ENCODE results near the gene IGFN1. TPM values are rescaled to one million over a fixed set of nuclear protein-coding genes. Genes with fewer than 3 reads are reported as not detected.

The IGFN1 gene
- under 1 TPM in 1 of 2 donors, not detected in 1; 0.21 TPM for total RNA-seq

DNA sequence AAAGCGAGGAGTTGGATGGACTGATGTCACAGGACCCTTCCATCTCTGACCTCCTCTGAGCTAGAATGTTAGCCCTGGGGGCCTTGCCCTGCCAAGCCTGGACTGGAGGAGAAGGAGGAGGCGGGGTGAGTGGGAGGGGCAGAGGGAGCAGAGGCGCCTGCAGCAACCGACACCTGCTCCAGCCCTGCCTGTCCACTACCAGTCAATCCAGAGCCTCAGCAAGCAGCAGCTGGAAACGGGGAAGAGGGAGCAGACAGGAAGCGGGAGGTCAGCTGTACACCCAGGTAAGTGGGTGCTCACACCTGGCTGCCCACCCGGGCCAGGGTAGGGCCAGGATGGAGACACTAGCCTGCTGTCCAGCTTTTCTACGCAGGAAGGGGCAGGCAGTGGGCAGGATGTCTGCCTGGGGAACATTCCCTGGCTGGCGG, at the start of gene IGFN1:
Gene IGFN1 (plus strand): TSS at position 201 of the 428 bp plus-strand sequence. CDS start 2,470 bp downstream, outside the sequence.
- H3K36me3 Mint-ChIP-seq (ENCODE audit: low read depth), result no peaks in the 10 kb centered on the region
- no peaks in the 10 kb centered on the region for H3K4me1 Mint-ChIP-seq
- peaks cover 19% of the 10 kb centered on the region for H3K27me3 Mint-ChIP-seq
- H3K9me3 Mint-ChIP-seq, result no peaks in the 10 kb centered on the region
- H3K27ac Mint-ChIP-seq, result no peak within 1 kb of the TSS
- no peak within 1 kb of the TSS for H3K4me3 Mint-ChIP-seq
- ATAC-seq (replicated peaks), result no peak

DNA sequence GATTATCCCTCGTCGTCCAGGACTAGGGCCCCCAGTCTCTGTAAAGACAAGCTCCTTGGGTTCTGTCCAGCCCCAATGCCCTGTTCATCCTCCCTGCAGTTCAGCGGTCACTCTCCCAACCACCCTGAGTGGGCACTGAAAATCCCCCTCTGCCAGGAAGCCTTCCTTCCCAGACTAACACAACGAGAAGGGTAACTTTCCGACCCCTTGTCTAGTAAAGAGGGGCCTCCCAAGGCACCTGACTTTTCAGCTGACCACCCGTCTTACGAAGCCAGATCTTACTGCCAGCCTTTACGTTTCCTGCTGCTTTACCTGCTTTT, 49.7 kb upstream of the IGFN1 start:
- no peaks in the 10 kb centered on the region for H3K9me3 Mint-ChIP-seq
- ATAC-seq (replicated peaks), result no peak
- H3K27me3 Mint-ChIP-seq, result no peaks in the 10 kb centered on the region
- H3K27ac Mint-ChIP-seq, result peak overlapping the region; percentile 19
- no peaks in the 10 kb centered on the region for H3K4me1 Mint-ChIP-seq
- H3K36me3 Mint-ChIP-seq (ENCODE audit: low read depth), result peaks cover 28% of the 10 kb centered on the region
- H3K4me3 Mint-ChIP-seq, result no peak overlapping the region

DNA sequence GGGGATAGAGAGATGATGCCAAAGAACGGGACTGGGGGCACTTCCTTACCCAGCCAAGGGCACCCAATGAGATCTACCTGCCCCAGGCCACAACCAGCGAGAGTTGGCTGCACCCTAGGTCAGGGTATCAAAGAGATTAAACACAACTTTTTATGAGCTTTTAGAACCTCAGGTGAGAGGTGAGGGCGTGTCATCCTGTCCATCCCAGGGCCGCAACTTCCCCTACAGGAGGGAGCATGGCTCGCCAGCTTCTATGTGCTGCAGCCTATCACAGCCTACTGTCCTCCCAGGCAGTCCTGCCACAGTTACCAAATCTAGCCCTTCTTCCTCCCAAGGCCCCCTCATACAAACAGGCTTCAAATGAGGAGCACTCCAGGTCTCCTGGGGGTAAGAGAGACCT, 49.2 kb upstream of the IGFN1 start:
- no peak for ATAC-seq (replicated peaks)
- Mint-ChIP-seq H3K27me3 (no peaks in the 10 kb centered on the region), H3K9me3 (no peaks in the 10 kb centered on the region), H3K4me1 (no peaks in the 10 kb centered on the region), H3K36me3 (ENCODE audit: low read depth) (peaks cover 33% of the 10 kb centered on the region), H3K4me3 (no peak overlapping the region), H3K27ac (no peak overlapping the region)

DNA sequence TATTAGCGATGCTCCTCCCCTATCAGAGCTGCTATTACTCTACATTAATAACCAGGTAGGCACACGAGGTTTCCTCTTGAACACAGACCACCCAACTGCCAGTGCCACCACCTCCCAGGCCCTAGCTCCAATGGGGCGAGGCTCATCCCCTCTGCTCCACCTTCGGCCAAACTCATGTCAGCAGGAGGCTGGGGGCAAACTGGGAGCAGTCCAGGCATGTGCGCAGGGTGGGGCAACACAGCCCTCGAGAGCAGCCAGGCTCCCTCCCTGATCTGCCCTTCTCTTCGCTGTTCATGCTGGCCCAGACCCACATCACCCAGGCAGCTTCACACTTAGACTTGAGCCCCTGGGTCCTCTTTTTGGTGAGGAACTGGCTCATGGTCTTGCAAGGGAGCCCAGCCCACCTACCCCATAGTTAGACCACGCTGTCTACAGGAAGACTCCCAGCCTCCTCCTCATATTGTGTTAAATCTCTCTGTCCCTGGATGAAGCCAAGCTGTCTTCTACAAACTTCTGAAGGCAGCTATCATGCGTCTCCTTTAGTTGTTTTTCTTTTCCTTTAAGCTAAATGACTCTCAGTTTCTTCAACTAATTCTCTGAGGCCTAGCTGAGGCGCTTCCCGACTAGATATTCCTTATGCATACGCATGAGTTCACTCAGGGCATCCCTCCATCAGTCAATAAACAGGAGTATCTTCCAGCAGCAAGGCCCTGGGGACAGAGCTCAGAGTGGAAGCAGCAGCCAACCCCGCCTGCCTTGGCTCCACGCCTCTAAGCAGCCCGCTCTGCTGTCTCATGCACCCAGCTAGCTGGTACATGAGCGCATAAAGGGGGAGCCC, 48.4 kb upstream of the IGFN1 start:
- H3K4me3 Mint-ChIP-seq, result no peak overlapping the region
- peaks cover 42% of the 10 kb centered on the region for H3K36me3 Mint-ChIP-seq (ENCODE audit: low read depth)
- H3K4me1 Mint-ChIP-seq, result no peaks in the 10 kb centered on the region
- H3K27me3 Mint-ChIP-seq, result no peaks in the 10 kb centered on the region
- no peak overlapping the region for H3K27ac Mint-ChIP-seq
- ATAC-seq (replicated peaks), result no peak
- no peaks in the 10 kb centered on the region for H3K9me3 Mint-ChIP-seq

DNA sequence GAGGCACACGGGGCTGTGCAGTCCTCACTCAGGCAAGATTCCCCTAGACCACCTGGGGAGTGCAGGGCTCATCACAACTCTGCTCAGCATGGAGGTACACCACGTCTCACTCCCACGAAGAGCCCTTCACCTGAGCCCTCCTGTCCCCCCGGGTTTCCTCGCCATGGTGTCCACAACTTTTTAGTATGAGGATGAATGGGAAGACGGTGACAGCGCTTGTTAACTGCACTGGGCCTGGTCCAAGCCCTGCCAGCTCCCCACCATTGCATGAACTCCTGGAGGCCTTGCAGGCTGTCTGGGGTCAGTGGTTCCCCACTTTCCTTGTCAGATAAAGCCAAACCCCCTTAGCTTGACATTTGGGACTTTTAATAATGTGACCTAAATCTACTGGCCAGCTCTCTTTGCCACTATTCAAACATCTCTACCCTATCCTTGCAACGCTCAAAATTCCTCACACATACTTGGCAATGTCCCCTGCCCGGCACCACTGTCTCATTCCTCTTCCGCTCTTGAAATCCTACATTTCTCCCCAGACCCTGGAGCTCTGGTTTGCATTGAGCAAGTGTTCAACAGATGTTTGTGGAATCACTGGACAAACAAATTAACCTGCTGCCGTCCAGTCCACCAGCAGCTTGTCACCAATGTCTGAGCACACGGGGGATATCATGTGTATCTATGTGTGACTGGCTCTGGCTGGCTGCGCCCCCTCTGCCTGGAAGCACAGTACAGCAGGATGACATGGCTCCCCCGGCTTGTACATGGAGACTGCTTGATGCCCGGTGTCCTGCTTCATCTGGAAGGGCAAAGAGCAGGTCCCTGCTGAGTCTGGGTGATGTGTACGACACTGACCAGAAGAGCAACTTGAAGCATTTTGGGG, 47.5 kb upstream of the IGFN1 start:
- no peaks in the 10 kb centered on the region for H3K4me1 Mint-ChIP-seq
- H3K27ac Mint-ChIP-seq, result no peak overlapping the region
- no peaks in the 10 kb centered on the region for H3K9me3 Mint-ChIP-seq
- no peak overlapping the region for H3K4me3 Mint-ChIP-seq
- no peaks in the 10 kb centered on the region for H3K27me3 Mint-ChIP-seq
- peaks cover 50% of the 10 kb centered on the region for H3K36me3 Mint-ChIP-seq (ENCODE audit: low read depth)
- no peak for ATAC-seq (replicated peaks)

DNA sequence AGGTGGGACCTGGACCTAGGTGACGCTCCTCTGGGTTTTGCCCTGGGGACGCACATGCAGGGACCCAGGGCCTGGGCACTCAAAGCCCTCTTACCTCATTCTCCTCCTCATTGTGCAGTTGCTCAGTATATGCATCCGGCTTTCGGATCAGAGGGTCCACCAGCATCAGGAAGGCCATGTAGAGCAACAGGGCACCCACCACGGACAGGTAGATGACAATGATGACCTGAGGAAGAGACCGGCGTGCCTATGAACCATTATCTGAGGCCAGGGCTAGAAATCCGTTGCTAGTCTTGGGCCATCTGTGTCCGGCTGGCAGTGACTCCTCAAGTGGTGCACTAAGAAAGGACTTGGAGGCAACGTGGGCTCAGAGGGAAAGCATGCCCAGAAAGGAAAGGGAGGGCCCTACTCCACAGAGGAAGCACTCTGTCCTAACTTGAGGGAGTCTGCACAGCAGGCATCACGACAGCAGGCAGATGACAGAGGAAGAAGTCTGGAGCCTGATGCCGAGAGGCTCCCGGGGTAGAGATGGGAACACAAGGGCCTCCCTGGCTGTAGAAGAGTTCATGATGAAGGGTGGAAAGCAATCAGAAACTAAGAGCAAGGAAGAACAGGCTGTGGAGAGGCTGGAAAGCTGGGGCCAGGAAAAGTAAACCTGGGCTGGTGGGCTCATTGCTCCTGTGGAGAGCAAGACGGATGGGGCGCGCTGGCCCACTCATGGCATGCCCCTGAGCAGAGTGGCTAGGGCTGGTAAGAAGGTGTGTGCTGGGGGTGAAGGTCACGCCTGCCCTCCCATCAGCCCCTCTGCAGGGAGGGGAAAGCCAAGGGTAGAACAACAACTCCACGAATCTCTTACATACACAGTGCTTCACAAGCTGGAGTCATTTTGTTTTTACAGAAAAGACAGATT, 46.6 kb upstream of the IGFN1 start:
- no peak for ATAC-seq (replicated peaks)
- Mint-ChIP-seq H3K4me1 (no peaks in the 10 kb centered on the region), H3K27me3 (no peaks in the 10 kb centered on the region)

DNA sequence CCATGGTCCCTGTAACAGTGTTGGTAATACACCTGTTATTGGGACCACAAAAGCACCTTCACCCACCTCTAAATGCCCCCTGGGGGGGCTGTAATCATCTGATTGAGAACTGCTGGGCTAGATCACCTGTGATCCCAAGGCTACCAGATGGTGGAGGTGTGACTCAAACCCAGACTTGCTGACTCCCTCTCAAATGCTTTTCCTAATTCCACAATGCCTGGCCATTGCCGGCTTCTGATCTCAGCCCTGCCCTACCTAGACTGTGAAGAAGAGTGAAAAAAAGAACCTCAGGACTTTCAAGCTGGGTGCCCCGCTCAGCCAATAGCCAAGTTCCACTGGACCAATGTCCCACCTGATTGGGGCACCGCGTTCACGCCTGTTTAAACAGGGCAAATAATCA, 45.9 kb upstream of the IGFN1 start:
- H3K27ac Mint-ChIP-seq, result no peak overlapping the region
- H3K4me3 Mint-ChIP-seq, result no peak overlapping the region
- H3K4me1 Mint-ChIP-seq, result no peaks in the 10 kb centered on the region
- H3K27me3 Mint-ChIP-seq, result no peaks in the 10 kb centered on the region
- no peak for ATAC-seq (replicated peaks)
- H3K9me3 Mint-ChIP-seq, result no peaks in the 10 kb centered on the region
- peaks cover 61% of the 10 kb centered on the region for H3K36me3 Mint-ChIP-seq (ENCODE audit: low read depth)

More for the DNA sequence above, 46.6 kb upstream of the IGFN1 start:
- Mint-ChIP-seq H3K9me3 (no peaks in the 10 kb centered on the region), H3K4me3 (no peak overlapping the region), H3K27ac (no peak overlapping the region), H3K36me3 (ENCODE audit: low read depth) (peaks cover 54% of the 10 kb centered on the region)

DNA sequence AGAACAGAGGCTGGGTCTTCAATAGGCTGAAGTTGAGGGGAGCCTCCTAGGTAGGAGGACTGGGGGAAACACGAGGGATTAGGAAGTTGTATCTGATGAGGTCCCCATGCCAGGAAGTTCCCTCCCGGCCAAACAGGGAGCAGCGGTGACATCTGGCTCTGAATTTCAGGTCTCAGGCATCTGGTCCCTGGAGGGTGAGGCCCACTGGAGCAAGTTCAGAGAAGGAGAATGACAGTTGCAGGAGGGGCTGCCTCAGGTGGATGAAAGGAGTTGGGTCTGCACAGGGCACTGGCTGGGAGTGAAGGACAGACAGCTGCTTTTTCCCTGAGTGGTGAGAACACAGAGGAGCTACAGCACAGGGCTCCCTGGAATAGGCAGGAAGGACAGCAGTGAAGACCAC, 45.5 kb upstream of the IGFN1 start:
- H3K9me3 Mint-ChIP-seq, result no peaks in the 10 kb centered on the region
- no peak for ATAC-seq (replicated peaks)
- H3K27ac Mint-ChIP-seq, result no peak overlapping the region
- peaks cover 65% of the 10 kb centered on the region for H3K36me3 Mint-ChIP-seq (ENCODE audit: low read depth)
- H3K27me3 Mint-ChIP-seq, result no peaks in the 10 kb centered on the region
- no peaks in the 10 kb centered on the region for H3K4me1 Mint-ChIP-seq
- H3K4me3 Mint-ChIP-seq, result no peak overlapping the region

DNA sequence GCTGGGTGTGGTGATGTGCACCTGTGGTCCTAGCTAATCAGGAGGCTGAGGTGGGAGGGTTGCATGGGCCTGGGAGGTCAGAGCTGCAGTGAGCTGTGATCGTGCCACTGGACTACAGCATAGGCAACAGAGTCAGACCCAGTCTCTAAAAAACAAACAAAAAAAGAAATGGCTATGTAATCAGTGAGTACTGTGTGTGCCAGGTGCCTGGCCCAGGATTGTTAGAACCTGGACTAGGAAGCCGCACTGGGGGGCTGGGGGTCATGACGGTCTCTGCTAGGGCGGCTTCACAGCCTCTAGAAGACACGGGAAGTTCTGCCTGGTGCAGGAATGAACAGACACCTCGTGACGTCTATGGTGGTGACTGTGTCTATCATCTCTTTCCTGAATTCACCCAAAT, 44.8 kb upstream of the IGFN1 start:
- Mint-ChIP-seq H3K27ac (no peak overlapping the region), H3K9me3 (no peaks in the 10 kb centered on the region)
- ATAC-seq (replicated peaks), result no peak

DNA sequence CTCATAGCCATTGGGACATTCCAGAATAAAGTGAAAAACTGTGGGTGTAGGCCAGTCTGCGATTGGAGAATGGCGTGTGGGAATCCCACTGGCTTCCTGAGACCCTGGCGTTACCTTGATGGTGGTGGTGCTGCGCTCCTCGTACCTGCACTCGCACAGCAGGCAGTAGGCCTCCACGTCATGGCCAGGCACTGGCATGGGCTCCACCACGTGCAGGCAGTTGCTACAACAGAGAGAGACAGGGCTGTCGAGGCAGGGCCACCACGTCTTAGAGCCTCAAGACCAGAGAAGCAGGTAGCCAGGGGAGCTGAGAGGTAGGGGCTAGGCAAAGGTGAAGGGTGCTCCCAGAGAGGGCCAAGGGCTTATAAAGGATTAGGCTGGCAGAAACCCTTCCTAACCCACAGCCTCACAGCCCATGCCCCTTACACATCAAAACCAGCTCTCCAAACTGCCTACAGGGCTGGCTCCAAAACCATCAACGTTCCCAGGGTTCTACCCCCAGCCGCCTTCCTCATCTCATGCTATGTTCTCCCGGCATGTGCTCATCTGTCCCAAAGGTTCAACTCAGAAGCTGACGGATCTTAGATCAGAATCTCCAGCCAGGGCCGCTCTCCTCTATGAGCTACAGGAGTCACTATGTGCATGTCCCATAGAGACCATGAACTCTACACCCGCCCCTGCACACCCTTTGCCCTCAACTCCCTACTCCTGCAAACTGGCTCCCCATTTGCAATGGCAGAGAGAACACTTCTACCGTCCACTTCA, 43.8 kb upstream of the IGFN1 start:
- Mint-ChIP-seq H3K36me3 (ENCODE audit: low read depth) (peaks cover 82% of the 10 kb centered on the region), H3K4me1 (no peaks in the 10 kb centered on the region), H3K27ac (no peak overlapping the region), H3K9me3 (no peaks in the 10 kb centered on the region), H3K27me3 (no peaks in the 10 kb centered on the region), H3K4me3 (no peak overlapping the region)
- no peak for ATAC-seq (replicated peaks)

More for the DNA sequence above, 44.8 kb upstream of the IGFN1 start:
- no peaks in the 10 kb centered on the region for H3K4me1 Mint-ChIP-seq
- no peaks in the 10 kb centered on the region for H3K27me3 Mint-ChIP-seq
- no peak overlapping the region for H3K4me3 Mint-ChIP-seq
- H3K36me3 Mint-ChIP-seq (ENCODE audit: low read depth), result peaks cover 72% of the 10 kb centered on the region

DNA sequence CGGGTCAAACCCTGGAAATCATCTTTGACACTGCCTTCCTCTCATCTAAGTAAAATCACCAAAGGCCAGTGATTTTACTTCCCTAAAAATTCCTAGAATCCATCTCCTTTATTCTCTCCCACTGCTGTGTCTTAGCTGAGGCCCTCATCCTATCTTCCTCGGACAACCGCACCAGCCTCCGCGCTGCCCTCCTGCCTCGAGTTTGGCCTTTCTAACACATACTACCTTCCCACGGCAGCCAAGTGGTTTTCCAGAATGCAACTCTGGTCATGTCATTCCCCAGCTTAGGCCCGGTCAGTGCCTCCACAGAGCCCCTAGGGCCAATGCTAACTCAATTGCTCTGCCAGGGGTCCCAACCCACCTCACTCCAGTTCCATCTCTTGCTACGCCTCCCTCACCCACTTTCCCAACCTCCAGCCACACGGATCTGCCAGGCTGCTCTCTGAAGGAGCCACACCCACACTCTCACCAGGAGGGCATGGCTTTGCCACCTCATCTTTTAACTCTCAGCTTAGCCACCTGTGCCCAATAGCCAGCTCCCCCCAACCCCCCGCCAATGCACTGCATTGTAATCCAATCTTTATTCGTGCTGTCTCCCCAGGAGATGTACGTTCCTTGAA, 43.1 kb upstream of the IGFN1 start:
- Mint-ChIP-seq H3K9me3 (no peaks in the 10 kb centered on the region), H3K4me3 (no peak overlapping the region), H3K27me3 (no peaks in the 10 kb centered on the region), H3K36me3 (ENCODE audit: low read depth) (peaks cover 87% of the 10 kb centered on the region), H3K27ac (no peak overlapping the region), H3K4me1 (no peaks in the 10 kb centered on the region)
- no peak for ATAC-seq (replicated peaks)

DNA sequence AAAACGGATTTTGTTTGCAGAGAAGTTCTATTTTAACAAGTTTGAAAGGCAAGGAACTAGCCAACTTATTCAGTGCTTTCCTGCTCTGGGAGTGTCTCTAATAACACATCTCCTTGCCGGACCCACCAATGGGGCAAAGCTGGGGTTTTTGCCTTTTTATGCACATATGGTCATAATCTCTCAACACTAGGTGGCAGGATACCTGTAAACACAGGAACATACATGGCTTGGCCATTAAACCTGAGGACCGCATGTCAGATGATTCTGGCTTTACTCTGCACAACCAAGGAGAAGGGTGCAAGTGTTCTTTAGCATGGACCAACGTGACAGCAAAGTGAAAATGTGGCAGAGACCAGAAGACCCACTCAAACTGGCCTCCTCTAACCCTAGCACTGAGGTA, 41.2 kb upstream of the IGFN1 start:
- H3K4me3 Mint-ChIP-seq, result no peak overlapping the region
- no peaks in the 10 kb centered on the region for H3K27me3 Mint-ChIP-seq
- no peaks in the 10 kb centered on the region for H3K4me1 Mint-ChIP-seq
- peaks cover 72% of the 10 kb centered on the region for H3K36me3 Mint-ChIP-seq (ENCODE audit: low read depth)
- H3K27ac Mint-ChIP-seq, result no peak overlapping the region
- H3K9me3 Mint-ChIP-seq, result no peaks in the 10 kb centered on the region
- ATAC-seq (replicated peaks), result no peak

Measured in activated T-helper 17 cell treated with anti-CD3 and anti-CD28 coated beads, Interleukin-2, amount 50 U/mL, for 72 hours (primary cell).